MM.1S (cell line): ENCODE data around the gene ARL15.

Source experiments
- EZH2 ChIP-seq: fragments of 300-600 bp; sonication (generic); optimal IDR thresholded peaks from 2 replicates; pipeline ENCODE3; 2017; ENCODE audit warnings: low read depth, mild to moderate bottlenecking, antibody characterized with exemption, low read length, mixed read lengths
- EZH2phosphoT487 ChIP-seq: fragments of 300-600 bp; sonication (generic); IDR thresholded peaks from 2 replicates; pipeline ENCODE4 v1.6.1; 2018; ENCODE audit warnings: antibody characterized with exemption, low read length
- TF ChIP-seq, protein P1 (sequence below): fragments of 300-600 bp; sonication (generic); IDR thresholded peaks from 2 replicates; pipeline ENCODE4 v1.5.1; 2016; ENCODE audit warnings: antibody characterized with exemption, low read length, mixed read lengths

DNA sequence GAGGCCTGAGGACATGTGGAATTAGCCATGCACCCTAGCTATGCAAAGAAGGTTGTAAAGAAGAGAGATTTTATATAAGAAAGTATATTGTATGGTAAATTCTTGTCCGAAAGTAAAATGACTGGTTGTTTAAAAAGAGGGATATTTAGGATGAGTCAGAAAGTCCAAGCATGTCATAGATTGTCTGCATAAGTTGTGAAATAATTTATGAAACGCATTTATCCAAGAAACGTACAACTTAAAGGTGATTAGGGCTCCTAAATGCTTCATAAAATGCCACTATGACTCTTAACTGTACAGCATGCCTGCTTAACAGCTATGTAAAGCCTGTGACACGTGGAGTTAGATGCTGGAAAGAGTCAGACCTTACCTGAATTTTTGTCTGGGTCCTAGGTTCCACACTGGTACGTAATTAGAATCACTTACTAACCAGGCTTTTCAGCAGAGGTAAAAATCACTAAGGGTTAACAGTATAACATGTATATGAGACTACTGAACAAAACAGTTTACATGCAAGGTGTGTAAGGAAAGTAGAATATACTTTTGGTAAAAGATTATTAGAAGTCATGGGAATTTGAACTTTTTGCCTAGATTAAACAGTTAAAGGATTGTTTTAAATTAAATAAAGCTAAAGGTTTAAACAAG is 37.0 kb upstream of the ARL15 start:
- TF ChIP-seq, protein P1, sequence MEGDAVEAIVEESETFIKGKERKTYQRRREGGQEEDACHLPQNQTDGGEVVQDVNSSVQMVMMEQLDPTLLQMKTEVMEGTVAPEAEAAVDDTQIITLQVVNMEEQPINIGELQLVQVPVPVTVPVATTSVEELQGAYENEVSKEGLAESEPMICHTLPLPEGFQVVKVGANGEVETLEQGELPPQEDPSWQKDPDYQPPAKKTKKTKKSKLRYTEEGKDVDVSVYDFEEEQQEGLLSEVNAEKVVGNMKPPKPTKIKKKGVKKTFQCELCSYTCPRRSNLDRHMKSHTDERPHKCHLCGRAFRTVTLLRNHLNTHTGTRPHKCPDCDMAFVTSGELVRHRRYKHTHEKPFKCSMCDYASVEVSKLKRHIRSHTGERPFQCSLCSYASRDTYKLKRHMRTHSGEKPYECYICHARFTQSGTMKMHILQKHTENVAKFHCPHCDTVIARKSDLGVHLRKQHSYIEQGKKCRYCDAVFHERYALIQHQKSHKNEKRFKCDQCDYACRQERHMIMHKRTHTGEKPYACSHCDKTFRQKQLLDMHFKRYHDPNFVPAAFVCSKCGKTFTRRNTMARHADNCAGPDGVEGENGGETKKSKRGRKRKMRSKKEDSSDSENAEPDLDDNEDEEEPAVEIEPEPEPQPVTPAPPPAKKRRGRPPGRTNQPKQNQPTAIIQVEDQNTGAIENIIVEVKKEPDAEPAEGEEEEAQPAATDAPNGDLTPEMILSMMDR, result no peak
- TF ChIP-seq EZH2 (no peak), EZH2phosphoT487 (no peak)
